Lower leg skin (tissue), 4 donors: ENCODE data around the gene EEF1AKMT2. TPM values are rescaled to one million over a fixed set of nuclear protein-coding genes. Genes with fewer than 3 reads are reported as not detected.
"Not testable (repeated sequence)": the region's sequence is repeated elsewhere in the genome, so short reads cannot be mapped to it uniquely, and the experiment has no call there.

Experiments
- DNase-seq, 2 donors: peaks; one replicate each; pipeline ENCODE4 v3.0.0-alpha.2; 2019; ENCODE audit warnings: low spot score in 2 of 2
- H3K4me3 ChIP-seq: fragments of 200-600 bp; sonication (generic); 2 replicates; pipeline ENCODE4 v1.5.1; 2017; ENCODE audit warnings: mild to moderate bottlenecking, low read depth; ENCODE audit not compliant: poor library complexity, severe bottlenecking
- POLR2A ChIP-seq, 2 donors: fragments of 450-650 bp; IDR thresholded peaks; one replicate each; pipeline ENCODE4 v1.6.1; 2016 to 2017; ENCODE audit warnings: antibody characterized with exemption in 2 of 2, mild to moderate bottlenecking in 1 of 2, moderate library complexity in 1 of 2
- WGBS, 2 donors: methylation state at CpG; one replicate each; pipeline ENCODE4 v1.1.5; 2018; 5-methylcytosine and 5-hydroxymethylcytosine counted together
- intact Hi-C: fragments of 100-400 bp; cut with DNase I; formaldehyde crosslinking; loops from one replicate; pipeline ENCODE4 v1.15.0; 2023; ENCODE audit warnings: low total_unique reads
- total RNA-seq, 4 donors: library from RNA; depleted of rRNA; stranded (reverse); fragments of >200 nt; gene quantifications; one replicate each; pipeline ENCODE4 v1.1.0, GENCODE V29; 2016
- TF ChIP-seq, protein P1 (sequence below), 3 donors: fragments of 450-650 bp; IDR thresholded peaks; one replicate each; pipeline ENCODE4 v1.5.1; 2016; ENCODE audit warnings: antibody characterized with exemption in 3 of 3, mild to moderate bottlenecking in 3 of 3, moderate library complexity in 2 of 3

Gene EEF1AKMT2
- total RNA-seq, 4 donors from 2014 or later: 10.6 to 18.8 (median 14.4) TPM

DNA sequence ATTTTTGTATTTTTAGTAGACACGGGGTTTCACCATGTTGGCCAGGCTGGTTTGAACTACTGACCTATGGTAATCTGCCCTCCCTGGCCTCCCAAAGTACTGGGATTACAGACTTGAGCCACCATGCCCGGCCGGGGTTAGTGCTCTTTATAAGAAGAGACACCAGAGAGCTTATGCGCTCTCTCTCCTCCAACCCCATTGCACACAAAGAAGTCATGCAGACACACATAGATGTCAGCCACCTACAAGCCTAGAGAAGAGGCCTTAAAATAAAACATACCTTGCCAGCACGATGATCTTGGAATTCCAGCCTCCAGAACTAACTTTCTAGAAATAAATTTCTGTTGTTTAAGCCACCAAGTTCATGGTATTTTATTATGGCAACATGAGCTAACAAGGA lies 37.5 kb downstream of the EEF1AKMT2 start:
- TF ChIP-seq, protein P1, sequence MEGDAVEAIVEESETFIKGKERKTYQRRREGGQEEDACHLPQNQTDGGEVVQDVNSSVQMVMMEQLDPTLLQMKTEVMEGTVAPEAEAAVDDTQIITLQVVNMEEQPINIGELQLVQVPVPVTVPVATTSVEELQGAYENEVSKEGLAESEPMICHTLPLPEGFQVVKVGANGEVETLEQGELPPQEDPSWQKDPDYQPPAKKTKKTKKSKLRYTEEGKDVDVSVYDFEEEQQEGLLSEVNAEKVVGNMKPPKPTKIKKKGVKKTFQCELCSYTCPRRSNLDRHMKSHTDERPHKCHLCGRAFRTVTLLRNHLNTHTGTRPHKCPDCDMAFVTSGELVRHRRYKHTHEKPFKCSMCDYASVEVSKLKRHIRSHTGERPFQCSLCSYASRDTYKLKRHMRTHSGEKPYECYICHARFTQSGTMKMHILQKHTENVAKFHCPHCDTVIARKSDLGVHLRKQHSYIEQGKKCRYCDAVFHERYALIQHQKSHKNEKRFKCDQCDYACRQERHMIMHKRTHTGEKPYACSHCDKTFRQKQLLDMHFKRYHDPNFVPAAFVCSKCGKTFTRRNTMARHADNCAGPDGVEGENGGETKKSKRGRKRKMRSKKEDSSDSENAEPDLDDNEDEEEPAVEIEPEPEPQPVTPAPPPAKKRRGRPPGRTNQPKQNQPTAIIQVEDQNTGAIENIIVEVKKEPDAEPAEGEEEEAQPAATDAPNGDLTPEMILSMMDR (IDR thresholded peaks at IDR 0.05): no peak
- no peak for TF ChIP-seq POLR2A (IDR thresholded peaks at IDR 0.05)
- WGBS, 2 donors: 95% methylated on average over 5 of the region's 5 CpGs

DNA sequence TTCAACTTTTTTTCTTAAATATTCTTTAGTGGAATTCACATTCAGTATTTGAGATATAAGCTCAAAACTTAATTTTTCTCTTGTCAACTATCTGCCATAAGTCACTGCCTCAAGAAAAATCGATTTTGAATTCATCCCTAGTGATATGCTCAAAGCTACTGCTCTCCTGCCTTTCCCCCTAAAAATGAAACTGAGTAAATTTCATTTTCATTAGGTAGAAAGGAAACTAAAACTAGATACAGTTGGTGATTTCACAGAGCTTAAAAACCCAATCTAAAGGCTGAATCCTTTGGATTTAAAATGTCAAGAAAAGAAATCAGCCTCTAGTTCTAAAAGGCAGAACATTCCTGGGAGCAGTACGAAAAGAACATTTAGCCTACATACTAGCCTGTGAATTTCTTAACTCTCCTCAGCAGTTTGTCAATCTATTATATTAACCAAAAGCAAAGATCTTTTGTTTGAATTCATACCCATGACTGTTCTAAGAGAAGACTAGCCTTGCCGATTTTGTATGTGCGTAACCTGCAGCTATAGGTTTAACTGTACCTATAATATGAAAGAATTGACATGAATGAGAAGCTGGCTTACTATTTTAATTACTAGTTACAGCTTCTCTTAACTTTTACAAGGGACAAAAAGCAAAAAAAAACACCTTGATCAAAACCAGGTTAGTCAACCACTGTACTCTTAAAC lies 42.6 kb downstream of the EEF1AKMT2 start:
- intact Hi-C loops: no loop called here
- no peak for DNase-seq
- no peak overlapping the region for H3K4me3 ChIP-seq
- 78 to 85% methylated on average over 4 of the region's 4 CpGs for WGBS, 2 donors
- TF ChIP-seq, protein P1 (IDR thresholded peaks at IDR 0.05): no peak
- no peak for TF ChIP-seq POLR2A (IDR thresholded peaks at IDR 0.05)

More for the DNA sequence above, 37.5 kb downstream of the EEF1AKMT2 start:
- no peak overlapping the region for H3K4me3 ChIP-seq
- intact Hi-C loops: no loop called here
- DNase-seq: no peak

DNA sequence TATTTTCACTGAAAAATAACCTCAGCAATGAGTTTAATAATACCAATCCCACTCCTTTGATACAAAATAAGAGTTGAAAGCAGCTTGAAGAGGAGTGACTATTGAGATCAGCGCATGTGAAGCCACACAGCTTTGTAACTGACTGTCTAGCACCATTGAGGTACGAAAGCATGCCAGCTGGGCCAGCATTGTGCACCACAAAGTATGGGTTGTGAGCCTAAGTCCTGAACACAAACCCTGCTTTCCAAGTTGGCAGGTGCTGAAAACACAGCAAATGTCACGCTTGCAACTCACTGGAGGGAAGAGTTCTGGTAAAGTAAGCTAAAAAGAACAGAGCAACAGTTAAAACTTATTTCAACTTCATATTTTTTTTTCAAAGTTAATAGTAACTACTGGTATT lies 43.5 kb downstream of the EEF1AKMT2 start:
- DNase-seq: no peak
- 79 to 81% methylated on average over 3 of the region's 3 CpGs for WGBS, 2 donors
- intact Hi-C loops: no loop called here
- H3K4me3 ChIP-seq: no peak overlapping the region
- TF ChIP-seq, protein P1 (IDR thresholded peaks at IDR 0.05): no peak
- no peak for TF ChIP-seq POLR2A (IDR thresholded peaks at IDR 0.05)

GRCh38 chr10:124747745-124748144 lies 43.9 kb downstream of the EEF1AKMT2 start:
- WGBS, 2 donors: 64 to 79% methylated on average over 1 of the region's 1 CpG

DNA sequence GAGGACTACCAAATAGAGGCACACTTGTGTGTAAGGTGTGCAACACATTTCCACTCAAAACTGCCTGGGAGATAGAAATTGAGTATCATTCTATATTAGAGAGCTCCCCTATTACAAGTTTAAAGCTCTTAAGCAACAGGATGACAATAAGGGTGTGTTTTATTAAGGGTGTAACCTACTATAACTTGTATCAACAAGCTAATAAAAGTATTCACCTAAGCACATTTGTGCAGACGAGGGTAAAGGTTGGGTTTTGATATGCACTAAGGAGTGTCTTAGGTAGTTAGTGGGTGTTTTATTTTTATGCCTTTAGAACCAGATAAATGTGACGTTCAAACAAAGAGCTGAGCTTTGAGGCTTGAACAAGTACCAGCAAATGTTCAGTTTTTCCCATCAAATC lies 44.7 kb downstream of the EEF1AKMT2 start:
- intact Hi-C loops: no loop called here
- no peak for TF ChIP-seq POLR2A (IDR thresholded peaks at IDR 0.05)
- TF ChIP-seq, protein P1 (IDR thresholded peaks at IDR 0.05): no peak
- DNase-seq: no peak
- WGBS, 2 donors: 51 to 55% methylated on average over 2 of the region's 2 CpGs
- H3K4me3 ChIP-seq: no peak overlapping the region

More at GRCh38 chr10:124747745-124748144, 43.9 kb downstream of the EEF1AKMT2 start:
- H3K4me3 ChIP-seq: no peak overlapping the region
- no peak for DNase-seq
- TF ChIP-seq POLR2A (IDR thresholded peaks at IDR 0.05): no peak
- TF ChIP-seq, protein P1 (IDR thresholded peaks at IDR 0.05): no peak
- intact Hi-C loops: no loop called here

- 82 to 84% methylated on average over 8 of the region's 8 CpGs for WGBS, 2 donors
- intact Hi-C loops, H3K4me3 ChIP-seq: not testable (repeated sequence)
- peak in 1 of 2 donors; percentile 81 for DNase-seq
Observed at GRCh38 chr10:124746447-124746846, 45.2 kb downstream of the EEF1AKMT2 start.
